ENCODE measurements around the gene ARGFX.
"Not testable (repeated sequence)": the region's sequence is repeated elsewhere in the genome, so short reads cannot be mapped to it uniquely, and the experiment has no call there.

The ARGFX gene

DNA sequence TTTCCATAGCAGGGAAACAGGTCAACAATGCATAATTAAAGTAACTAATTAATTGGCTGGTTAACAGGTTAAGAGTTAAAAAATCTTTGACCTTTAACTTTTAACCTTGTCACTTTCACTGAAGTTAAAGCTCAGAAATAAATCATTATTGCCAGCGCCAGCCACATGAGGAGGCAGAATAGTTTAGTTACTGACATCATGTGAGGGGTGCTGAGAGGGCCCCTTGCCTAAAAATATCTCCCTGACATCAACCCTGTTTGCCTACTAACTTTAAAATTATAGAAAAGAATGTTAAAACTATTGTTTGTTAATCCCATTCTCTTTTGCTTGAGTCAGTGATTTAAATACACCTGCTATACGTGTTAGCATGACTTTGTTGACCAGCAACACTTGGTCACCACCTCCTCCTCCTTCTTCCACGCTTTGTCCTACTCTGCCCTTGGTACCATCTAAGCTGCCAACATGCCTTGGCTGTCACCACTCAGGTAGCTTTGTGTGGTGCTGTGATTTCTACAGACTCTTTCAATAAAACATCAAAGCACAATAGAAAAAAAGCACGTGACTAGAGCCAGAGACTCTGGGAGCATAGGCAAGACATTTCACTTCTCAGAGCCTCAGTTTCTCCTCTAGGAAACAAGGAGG is 28.1 kb downstream of the ARGFX start:
- no peak for DNase-seq (ENCODE audit: low read depth)

DNA sequence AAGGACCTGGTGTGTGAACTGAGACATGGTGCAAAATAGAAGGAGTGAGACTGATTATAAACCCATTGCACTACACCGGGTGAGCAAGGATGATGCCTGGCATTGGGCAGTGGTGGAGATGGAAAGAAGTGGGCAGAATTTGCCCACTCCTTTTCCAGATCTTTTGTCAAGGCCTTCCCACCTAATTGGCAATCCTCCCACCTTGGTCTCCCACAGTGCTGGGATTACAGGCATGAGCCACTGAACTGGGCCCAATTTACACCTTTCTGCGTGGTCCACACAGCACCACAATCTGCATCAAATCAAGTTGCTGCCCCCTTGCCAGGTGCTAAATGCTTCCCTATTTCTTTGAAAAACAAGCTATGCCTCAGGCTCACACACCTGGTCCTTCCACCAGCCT is 30.8 kb downstream of the ARGFX start:
- TF ChIP-seq, protein P1, sequence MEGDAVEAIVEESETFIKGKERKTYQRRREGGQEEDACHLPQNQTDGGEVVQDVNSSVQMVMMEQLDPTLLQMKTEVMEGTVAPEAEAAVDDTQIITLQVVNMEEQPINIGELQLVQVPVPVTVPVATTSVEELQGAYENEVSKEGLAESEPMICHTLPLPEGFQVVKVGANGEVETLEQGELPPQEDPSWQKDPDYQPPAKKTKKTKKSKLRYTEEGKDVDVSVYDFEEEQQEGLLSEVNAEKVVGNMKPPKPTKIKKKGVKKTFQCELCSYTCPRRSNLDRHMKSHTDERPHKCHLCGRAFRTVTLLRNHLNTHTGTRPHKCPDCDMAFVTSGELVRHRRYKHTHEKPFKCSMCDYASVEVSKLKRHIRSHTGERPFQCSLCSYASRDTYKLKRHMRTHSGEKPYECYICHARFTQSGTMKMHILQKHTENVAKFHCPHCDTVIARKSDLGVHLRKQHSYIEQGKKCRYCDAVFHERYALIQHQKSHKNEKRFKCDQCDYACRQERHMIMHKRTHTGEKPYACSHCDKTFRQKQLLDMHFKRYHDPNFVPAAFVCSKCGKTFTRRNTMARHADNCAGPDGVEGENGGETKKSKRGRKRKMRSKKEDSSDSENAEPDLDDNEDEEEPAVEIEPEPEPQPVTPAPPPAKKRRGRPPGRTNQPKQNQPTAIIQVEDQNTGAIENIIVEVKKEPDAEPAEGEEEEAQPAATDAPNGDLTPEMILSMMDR (IDR thresholded peaks at IDR 0.05; ENCODE audit: low read depth, low read length, missing control alignments): no peak
- H3K4me3 ChIP-seq (ENCODE audit: low read depth, low read length): no peak overlapping the region
- no peak for DNase-seq (ENCODE audit: low read depth)

More for the DNA sequence above, 28.1 kb downstream of the ARGFX start:
- TF ChIP-seq, protein P1 (IDR thresholded peaks at IDR 0.05; ENCODE audit: low read depth, low read length, missing control alignments): no peak
- no peak overlapping the region for H3K4me3 ChIP-seq (ENCODE audit: low read depth, low read length)

GRCh38 chr3:121599900-121600299 is 32.2 kb downstream of the ARGFX start:
- not testable (repeated sequence) for H3K4me3 ChIP-seq (ENCODE audit: low read depth, low read length); DNase-seq (ENCODE audit: low read depth)

DNA sequence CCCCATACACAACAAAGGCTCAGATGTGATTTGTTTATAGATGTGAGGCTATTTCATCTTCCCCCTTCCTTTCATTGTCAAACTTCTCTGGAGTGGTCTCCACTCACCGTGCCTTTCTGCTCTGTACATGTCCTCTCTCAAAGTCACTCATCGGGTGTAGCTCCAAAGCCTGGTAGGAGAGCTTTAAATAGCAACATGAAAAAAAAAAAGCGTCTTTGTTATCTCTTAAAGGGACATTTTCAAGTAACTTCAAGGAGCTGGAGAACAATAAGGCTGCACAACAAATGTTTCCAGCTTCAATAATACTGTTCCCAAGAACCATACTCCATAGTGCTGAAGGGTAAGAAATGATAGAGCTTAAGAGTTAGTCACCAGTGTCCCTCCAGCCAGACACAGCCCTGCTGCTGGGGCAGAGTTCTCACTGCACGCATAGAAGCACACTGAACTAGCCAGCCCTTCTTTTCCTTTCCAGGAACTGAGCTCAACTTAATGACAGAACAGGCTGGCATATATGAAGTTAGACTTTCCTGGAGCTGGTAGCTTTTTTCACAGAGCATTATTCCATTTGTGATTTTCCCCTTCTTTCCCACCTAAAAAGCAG is 33.6 kb downstream of the ARGFX start:
- DNase-seq (ENCODE audit: low read depth): no peak
- H3K4me3 ChIP-seq (ENCODE audit: low read depth, low read length): no peak overlapping the region
- TF ChIP-seq, protein P1 (IDR thresholded peaks at IDR 0.05; ENCODE audit: low read depth, low read length, missing control alignments): no peak

GRCh38 chr3:121604759-121605158 is 37.0 kb downstream of the ARGFX start:
- DNase-seq (ENCODE audit: low read depth): no peak
- TF ChIP-seq, protein P1 (IDR thresholded peaks at IDR 0.05; ENCODE audit: low read depth, low read length, missing control alignments): no peak
- H3K4me3 ChIP-seq (ENCODE audit: low read depth, low read length): no peak overlapping the region

DNA sequence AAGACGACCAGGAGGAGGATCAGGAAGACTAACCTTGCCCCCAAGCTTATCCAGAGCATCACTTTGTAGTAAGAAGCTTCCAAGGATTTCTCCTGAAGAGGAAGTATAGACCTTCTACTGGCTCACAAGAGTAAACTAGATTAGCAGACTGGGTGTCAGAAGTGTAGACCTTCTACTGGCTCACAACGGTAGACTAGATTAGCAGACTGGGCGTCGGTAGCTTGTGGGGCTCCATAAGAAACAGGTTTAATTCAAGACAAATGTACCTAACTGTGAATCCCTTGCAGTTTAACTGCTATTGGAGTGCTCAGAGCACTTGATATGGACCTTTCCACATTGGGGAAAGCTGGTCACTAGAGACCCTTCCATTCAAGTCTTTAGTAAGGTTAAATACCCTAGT is 38.4 kb downstream of the ARGFX start:
- TF ChIP-seq, protein P1 (IDR thresholded peaks at IDR 0.05; ENCODE audit: low read depth, low read length, missing control alignments): no peak
- no peak overlapping the region for H3K4me3 ChIP-seq (ENCODE audit: low read depth, low read length)
- DNase-seq (ENCODE audit: low read depth): no peak

All from GM12864 (cell line).